ENCODE results near the gene B3GNT5.

GRCh38 chr3:183270344-183270743 lies 17.3 kb downstream of the B3GNT5 start:
- no peak for TF ChIP-seq CTCF (IDR thresholded peaks at IDR 0.05)
- no peak for TF ChIP-seq POLR2A (IDR thresholded peaks at IDR 0.05)

All from transverse colon (tissue), 3 donors.